Osteocyte (in vitro differentiated cells): ENCODE results near the gene GEN1. TPM values are rescaled to one million over a fixed set of nuclear protein-coding genes. Genes with fewer than 3 reads are reported as not detected.

Experiments used
- DNase-seq: peaks from one replicate; pipeline ENCODE4 v3.0.0; 2021; ENCODE audit warnings: mixed read lengths; ENCODE audit not compliant: unreplicated experiment; ENCODE audit errors: extremely low spot score
- H3K27ac Mint-ChIP-seq: one replicate; pipeline ENCODE4 v1.8.0; 2021; ENCODE audit warnings: mild to moderate bottlenecking, mixed read lengths; ENCODE audit not compliant: unreplicated experiment
- H3K27me3 Mint-ChIP-seq: one replicate; pipeline ENCODE4 v1.8.0; 2021; ENCODE audit warnings: mixed read lengths; ENCODE audit not compliant: unreplicated experiment
- H3K36me3 Mint-ChIP-seq: one replicate; pipeline ENCODE4 v1.8.0; 2021; ENCODE audit warnings: mixed read lengths; ENCODE audit not compliant: unreplicated experiment
- H3K4me1 Mint-ChIP-seq: one replicate; pipeline ENCODE4 v1.8.0; 2021; ENCODE audit warnings: mixed read lengths; ENCODE audit not compliant: unreplicated experiment
- H3K4me3 Mint-ChIP-seq: one replicate; pipeline ENCODE4 v1.8.0; 2021; ENCODE audit warnings: mild to moderate bottlenecking, moderate library complexity, mixed read lengths; ENCODE audit not compliant: unreplicated experiment
- H3K9me3 Mint-ChIP-seq: one replicate; pipeline ENCODE4 v1.8.0; 2021; ENCODE audit warnings: mixed read lengths; ENCODE audit not compliant: unreplicated experiment
- total RNA-seq: library from RNA; stranded (reverse); gene quantifications from 2 replicates; pipeline ENCODE4 v1.2.1, GENCODE V29; 2021
- TF ChIP-seq, protein P1 (sequence below): fragments of 200-600 bp; sonication (generic); IDR thresholded peaks from 2 replicates; pipeline ENCODE4 v1.5.0; 2021; ENCODE audit warnings: antibody characterized with exemption, mild to moderate bottlenecking, moderate library complexity

GEN1 gene
- total RNA-seq, 1 donor from 2014 or later, result 11.0 TPM

DNA sequence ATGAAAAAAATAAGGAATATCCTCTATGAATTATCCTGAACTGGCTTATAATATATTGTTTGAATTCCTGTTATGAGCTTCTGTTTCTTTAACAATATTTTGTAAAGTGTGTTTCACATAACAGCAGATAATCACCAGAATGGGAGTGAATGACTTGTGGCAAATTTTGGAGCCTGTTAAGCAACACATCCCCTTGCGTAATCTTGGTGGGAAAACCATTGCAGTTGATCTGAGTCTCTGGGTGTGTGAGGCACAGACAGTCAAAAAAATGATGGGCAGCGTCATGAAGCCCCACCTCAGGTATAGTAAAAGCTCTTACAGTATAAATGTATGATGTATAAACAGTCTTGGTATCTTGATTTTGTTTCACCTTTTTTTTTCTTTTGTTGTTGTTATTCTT, 5.9 kb downstream of the GEN1 start:
- Mint-ChIP-seq H3K36me3 (no peaks in the 10 kb centered on the region), H3K27ac (no peak overlapping the region), H3K9me3 (no peaks in the 10 kb centered on the region), H3K4me1 (peaks cover 25% of the 10 kb centered on the region), H3K27me3 (no peaks in the 10 kb centered on the region), H3K4me3 (no peak overlapping the region)
- TF ChIP-seq, protein P1, sequence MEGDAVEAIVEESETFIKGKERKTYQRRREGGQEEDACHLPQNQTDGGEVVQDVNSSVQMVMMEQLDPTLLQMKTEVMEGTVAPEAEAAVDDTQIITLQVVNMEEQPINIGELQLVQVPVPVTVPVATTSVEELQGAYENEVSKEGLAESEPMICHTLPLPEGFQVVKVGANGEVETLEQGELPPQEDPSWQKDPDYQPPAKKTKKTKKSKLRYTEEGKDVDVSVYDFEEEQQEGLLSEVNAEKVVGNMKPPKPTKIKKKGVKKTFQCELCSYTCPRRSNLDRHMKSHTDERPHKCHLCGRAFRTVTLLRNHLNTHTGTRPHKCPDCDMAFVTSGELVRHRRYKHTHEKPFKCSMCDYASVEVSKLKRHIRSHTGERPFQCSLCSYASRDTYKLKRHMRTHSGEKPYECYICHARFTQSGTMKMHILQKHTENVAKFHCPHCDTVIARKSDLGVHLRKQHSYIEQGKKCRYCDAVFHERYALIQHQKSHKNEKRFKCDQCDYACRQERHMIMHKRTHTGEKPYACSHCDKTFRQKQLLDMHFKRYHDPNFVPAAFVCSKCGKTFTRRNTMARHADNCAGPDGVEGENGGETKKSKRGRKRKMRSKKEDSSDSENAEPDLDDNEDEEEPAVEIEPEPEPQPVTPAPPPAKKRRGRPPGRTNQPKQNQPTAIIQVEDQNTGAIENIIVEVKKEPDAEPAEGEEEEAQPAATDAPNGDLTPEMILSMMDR, result no peak
- DNase-seq, result no peak

DNA sequence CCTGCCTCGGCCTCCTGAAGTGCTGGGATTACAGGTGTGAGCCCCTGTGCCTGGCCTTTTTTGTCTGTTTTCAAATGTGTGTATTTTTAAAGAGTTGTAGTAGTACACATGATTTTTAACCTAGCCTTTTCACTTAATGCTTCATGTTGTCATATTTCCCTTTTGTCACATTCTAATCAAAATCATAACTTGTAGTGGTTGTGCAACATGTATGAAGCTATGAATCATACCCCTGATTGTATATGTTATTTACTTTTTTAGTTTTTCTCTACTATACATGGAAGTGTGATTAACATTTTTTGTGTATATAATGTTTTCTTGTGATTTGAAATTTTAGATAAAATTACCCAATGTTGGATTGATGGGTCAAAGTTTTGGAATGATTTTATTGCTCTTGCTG, 8.5 kb downstream of the GEN1 start:
- H3K27me3 Mint-ChIP-seq, result no peaks in the 10 kb centered on the region
- H3K36me3 Mint-ChIP-seq, result no peaks in the 10 kb centered on the region
- H3K4me3 Mint-ChIP-seq, result no peak overlapping the region
- H3K27ac Mint-ChIP-seq, result no peak overlapping the region
- H3K4me1 Mint-ChIP-seq, result peaks cover 5% of the 10 kb centered on the region
- TF ChIP-seq, protein P1, result no peak
- no peak for DNase-seq
- H3K9me3 Mint-ChIP-seq, result no peaks in the 10 kb centered on the region

DNA sequence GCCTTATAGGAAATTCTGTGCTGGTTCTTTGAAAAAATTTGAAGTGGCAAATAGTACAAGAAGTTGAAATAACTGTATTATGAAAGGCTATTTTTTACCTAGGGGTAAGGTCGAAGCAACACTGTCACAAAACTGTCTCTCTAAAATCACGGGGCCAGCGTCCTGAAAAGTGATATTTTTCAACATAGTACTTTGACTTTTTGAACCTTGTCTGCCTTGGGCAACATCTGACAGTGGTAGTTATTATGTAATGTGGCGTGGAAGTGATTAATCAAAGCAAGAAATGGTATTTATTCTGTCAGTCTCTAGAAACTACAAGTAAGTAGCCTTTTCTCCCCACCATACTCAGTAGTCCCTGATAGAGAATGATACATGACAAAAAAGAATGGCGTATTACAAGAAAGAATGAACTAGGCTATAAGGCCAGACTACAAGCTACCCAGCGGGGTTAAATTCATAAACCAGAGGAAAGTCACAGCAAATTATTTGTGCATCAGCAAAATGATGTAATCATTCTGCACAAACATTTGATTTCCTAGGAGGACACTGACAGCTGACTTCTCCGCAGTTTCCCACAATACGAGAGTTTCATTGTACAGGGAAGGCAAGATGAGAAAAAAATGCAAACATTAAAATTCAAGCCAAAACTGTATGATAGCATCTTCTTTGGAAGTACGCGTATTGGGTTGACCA, 9.8 kb downstream of the GEN1 start:
- TF ChIP-seq, protein P1, result no peak
- DNase-seq, result no peak
- Mint-ChIP-seq H3K4me1 (no peaks in the 10 kb centered on the region), H3K4me3 (no peak overlapping the region), H3K27me3 (no peaks in the 10 kb centered on the region), H3K36me3 (no peaks in the 10 kb centered on the region), H3K9me3 (no peaks in the 10 kb centered on the region), H3K27ac (no peak overlapping the region)

DNA sequence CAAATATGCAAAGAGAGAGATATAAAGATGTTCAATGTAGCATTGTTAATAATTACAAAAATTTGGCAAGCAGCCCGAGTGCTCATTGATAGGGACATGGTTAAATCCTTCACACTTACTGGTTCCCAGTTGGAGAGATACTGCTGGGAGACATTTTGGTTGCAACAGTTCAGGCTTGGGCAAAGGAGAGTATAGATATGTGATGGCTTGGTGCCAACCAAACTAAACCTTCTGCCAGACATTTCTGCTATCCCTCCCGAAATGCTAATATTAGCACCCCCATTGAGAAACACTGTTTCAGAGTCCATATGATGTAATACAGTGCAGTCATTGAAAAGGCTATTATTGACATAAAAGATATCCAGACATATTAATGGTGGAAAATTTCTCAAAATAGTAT, 11.5 kb downstream of the GEN1 start:
- Mint-ChIP-seq H3K4me3 (no peak overlapping the region), H3K27ac (no peak overlapping the region), H3K4me1 (no peaks in the 10 kb centered on the region), H3K9me3 (no peaks in the 10 kb centered on the region), H3K36me3 (no peaks in the 10 kb centered on the region), H3K27me3 (no peaks in the 10 kb centered on the region)
- TF ChIP-seq, protein P1, result no peak
- no peak for DNase-seq

DNA sequence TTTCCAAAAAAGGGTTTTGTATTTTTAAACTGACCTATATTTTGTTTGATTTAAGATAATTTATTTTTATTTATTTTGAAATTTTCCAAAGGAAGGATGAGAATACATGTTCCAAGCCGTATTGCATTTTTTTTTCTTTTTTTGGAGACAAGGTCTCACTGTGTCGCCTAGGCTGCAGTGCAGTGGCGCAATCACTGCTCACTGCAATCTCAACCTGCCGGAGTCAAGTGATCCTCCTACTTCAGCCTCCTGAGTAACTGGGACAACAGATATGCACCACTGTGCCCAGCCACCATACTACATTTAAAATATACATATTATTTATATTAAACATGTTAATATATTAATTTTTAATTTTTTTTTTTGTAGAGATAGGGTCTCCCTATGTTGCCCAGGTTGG, 15.0 kb downstream of the GEN1 start:
- H3K4me1 Mint-ChIP-seq, result no peaks in the 10 kb centered on the region

More for the DNA sequence above, 15.0 kb downstream of the GEN1 start:
- H3K36me3 Mint-ChIP-seq, result peaks cover 4% of the 10 kb centered on the region
- no peaks in the 10 kb centered on the region for H3K27me3 Mint-ChIP-seq
- no peak overlapping the region for H3K4me3 Mint-ChIP-seq
- DNase-seq, result no peak
- no peaks in the 10 kb centered on the region for H3K9me3 Mint-ChIP-seq
- no peak overlapping the region for H3K27ac Mint-ChIP-seq
- TF ChIP-seq, protein P1, result no peak
